ENCODE data around the gene CIAPIN1.

GRCh38 chr16:57392694-57393093, 54.5 kb downstream of the CIAPIN1 start:
- TF ChIP-seq POLR2A (IDR thresholded peaks at IDR 0.05; ENCODE audit: low read length) (no peak), GATA1 (IDR thresholded peaks at IDR 0.05; ENCODE audit: low read depth, low read length) (no peak)
